Astrocyte (in vitro differentiated cells and primary cell): ENCODE results near the gene APOF. TPM values are rescaled to one million over a fixed set of nuclear protein-coding genes. Genes with fewer than 3 reads are reported as not detected.

Experiments
- DNase-seq: peaks from one replicate; pipeline ENCODE4 v3.0.0-alpha.2; 2010; ENCODE audit warnings: low read depth
- FAIRE-seq: peaks from 2 replicates; lab custom pipeline; 2011; peaks lifted over from hg19 to GRCh38; lab: Jason Lieb, UNC
- H2AFZ ChIP-seq: 2 replicates; pipeline ENCODE4 v1.6.0; 2012; ENCODE audit warnings: low read depth, low read length, inconsistent platforms
- H3K27ac ChIP-seq: 2 replicates; pipeline ENCODE4 v1.5.1; 2011; ENCODE audit warnings: low read depth, low read length, inconsistent platforms
- H3K27me3 ChIP-seq: 2 replicates; pipeline ENCODE4 v1.6.0; 2011; ENCODE audit warnings: low read length, inconsistent platforms; ENCODE audit not compliant: insufficient read depth
- H3K36me3 ChIP-seq: 2 replicates; pipeline ENCODE4 v1.5.1; 2011; ENCODE audit warnings: low read length, inconsistent platforms; ENCODE audit not compliant: insufficient read depth
- H3K4me1 ChIP-seq: 2 replicates; pipeline ENCODE4 v1.5.1; 2011; ENCODE audit warnings: low read length, inconsistent platforms; ENCODE audit not compliant: insufficient read depth
- H3K4me2 ChIP-seq: 2 replicates; pipeline ENCODE4 v1.6.0; 2012; ENCODE audit warnings: low read length, inconsistent platforms
- H3K4me3 ChIP-seq: 2 replicates; pipeline ENCODE4 v1.5.1; 2011; ENCODE audit warnings: low read depth, mild to moderate bottlenecking, low read length, inconsistent platforms; ENCODE audit not compliant: insufficient read depth
- H3K79me2 ChIP-seq: 2 replicates; pipeline ENCODE4 v1.6.0; 2012; ENCODE audit warnings: mild to moderate bottlenecking, low read length, inconsistent platforms; ENCODE audit not compliant: insufficient read depth
- H3K9ac ChIP-seq: 2 replicates; pipeline ENCODE4 v1.6.0; 2012; ENCODE audit warnings: mild to moderate bottlenecking, low read length, inconsistent platforms
- H3K9me3 ChIP-seq: 2 replicates; pipeline ENCODE4 v1.5.1; 2012; ENCODE audit warnings: low read depth, mild to moderate bottlenecking, low read length, inconsistent platforms; ENCODE audit not compliant: insufficient read depth
- H4K20me1 ChIP-seq: 2 replicates; pipeline ENCODE4 v1.6.0; 2012; ENCODE audit warnings: low read length, inconsistent platforms; ENCODE audit not compliant: insufficient read depth
- H3K27ac Mint-ChIP-seq: one replicate; pipeline ENCODE4 v1.8.0; 2021; ENCODE audit warnings: mild to moderate bottlenecking, mixed read lengths; ENCODE audit not compliant: unreplicated experiment
- H3K27me3 Mint-ChIP-seq: one replicate; pipeline ENCODE4 v1.8.0; 2021; ENCODE audit warnings: low read depth, mixed read lengths; ENCODE audit not compliant: unreplicated experiment
- H3K36me3 Mint-ChIP-seq: one replicate; pipeline ENCODE4 v1.8.0; 2021; ENCODE audit warnings: low read depth, mixed read lengths; ENCODE audit not compliant: unreplicated experiment
- H3K4me1 Mint-ChIP-seq: one replicate; pipeline ENCODE4 v1.8.0; 2021; ENCODE audit warnings: low read depth, mixed read lengths; ENCODE audit not compliant: unreplicated experiment
- H3K4me3 Mint-ChIP-seq: one replicate; pipeline ENCODE4 v1.8.0; 2021; ENCODE audit warnings: mild to moderate bottlenecking, moderate library complexity, mixed read lengths; ENCODE audit not compliant: unreplicated experiment
- H3K9me3 Mint-ChIP-seq: one replicate; pipeline ENCODE4 v1.8.0; 2021; ENCODE audit warnings: mild to moderate bottlenecking, mixed read lengths; ENCODE audit not compliant: unreplicated experiment
- CTCF ChIP-seq: IDR thresholded peaks from 2 replicates; pipeline ENCODE4 v1.5.1; 2011; ENCODE audit warnings: low read depth, mild to moderate bottlenecking, inconsistent platforms, low read length, moderate library complexity; ENCODE audit not compliant: insufficient read depth
- EZH2 ChIP-seq: IDR thresholded peaks from 2 replicates; pipeline ENCODE4 v1.6.1; 2012; ENCODE audit warnings: mild to moderate bottlenecking, low read length, inconsistent platforms; ENCODE audit not compliant: insufficient read depth
- total RNA-seq: library from RNA; stranded (reverse); gene quantifications from 2 replicates; pipeline ENCODE4 v1.2.1, GENCODE V29; 2021

The APOF gene
- total RNA-seq, 1 donor from 2014 or later = not detected

GRCh38 chr12:56385873-56386272, 23.2 kb upstream of the APOF start:
- Histone ChIP-seq H3K4me1 (no peaks in the 10 kb centered on the region), H3K9me3 (no peaks in the 10 kb centered on the region), H3K36me3 (no peaks in the 10 kb centered on the region), H2AFZ (no peak overlapping the region), H3K27me3 (peaks cover 2% of the 10 kb centered on the region), H3K4me3 (no peak overlapping the region), H4K20me1 (no peaks in the 10 kb centered on the region), H3K9ac (no peak overlapping the region), H3K79me2 (no peaks in the 10 kb centered on the region), H3K4me2 (no peak overlapping the region), H3K27ac (no peak overlapping the region)
- Mint-ChIP-seq H3K36me3 (no peaks in the 10 kb centered on the region), H3K4me1 (peaks cover 1% of the 10 kb centered on the region), H3K4me3 (no peak overlapping the region), H3K27me3 (peaks cover 21% of the 10 kb centered on the region), H3K9me3 (no peaks in the 10 kb centered on the region), H3K27ac (no peak overlapping the region)
- no peak for FAIRE-seq
- DNase-seq = no peak
- TF ChIP-seq CTCF = no peak
- TF ChIP-seq EZH2 = no peak

- no peaks in the 10 kb centered on the region for H3K36me3 Mint-ChIP-seq
- Histone ChIP-seq H3K27ac (no peak overlapping the region), H3K4me1 (no peaks in the 10 kb centered on the region), H3K36me3 (no peaks in the 10 kb centered on the region), H3K9ac (no peak overlapping the region), H3K4me3 (no peak overlapping the region), H3K79me2 (no peaks in the 10 kb centered on the region), H2AFZ (no peak overlapping the region), H3K9me3 (no peaks in the 10 kb centered on the region), H4K20me1 (no peaks in the 10 kb centered on the region), H3K4me2 (no peak overlapping the region), H3K27me3 (peaks cover 2% of the 10 kb centered on the region)
- no peaks in the 10 kb centered on the region for H3K9me3 Mint-ChIP-seq
- H3K4me1 Mint-ChIP-seq = peaks cover 1% of the 10 kb centered on the region
- peaks cover 17% of the 10 kb centered on the region for H3K27me3 Mint-ChIP-seq
- no peak for TF ChIP-seq EZH2
- no peak for TF ChIP-seq CTCF
- FAIRE-seq (no peak), DNase-seq (no peak)
- no peak overlapping the region for H3K4me3 Mint-ChIP-seq
- no peak overlapping the region for H3K27ac Mint-ChIP-seq
Measured at GRCh38 chr12:56382611-56383010, 20.0 kb upstream of the APOF start.

DNA sequence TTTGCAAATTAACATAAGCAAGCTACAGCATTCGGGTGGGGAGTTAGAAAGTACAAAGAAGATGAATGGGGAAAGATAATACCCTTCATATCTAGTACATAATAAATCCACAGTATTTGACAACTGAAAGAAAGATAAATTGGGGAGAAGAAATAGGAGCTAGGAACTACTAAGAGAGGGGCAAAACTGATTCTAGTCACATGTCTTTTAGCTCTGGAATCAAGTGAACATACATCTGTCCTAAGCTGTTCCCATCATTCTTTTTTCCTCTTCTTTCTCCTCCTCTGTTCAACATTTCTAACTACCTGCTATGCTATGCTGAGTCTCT, 15.3 kb upstream of the APOF start:
- H3K79me2 ChIP-seq = no peaks in the 10 kb centered on the region
- peaks cover 5% of the 10 kb centered on the region for H3K27me3 Mint-ChIP-seq
- no peak overlapping the region for H3K4me3 Mint-ChIP-seq
- no peaks in the 10 kb centered on the region for H3K4me1 Mint-ChIP-seq
- H3K27ac Mint-ChIP-seq = no peak overlapping the region
- H4K20me1 ChIP-seq = no peaks in the 10 kb centered on the region
- FAIRE-seq (no peak), DNase-seq (no peak)
- peaks cover 6% of the 10 kb centered on the region for H3K9me3 Mint-ChIP-seq
- no peaks in the 10 kb centered on the region for H3K4me1 ChIP-seq
- H3K9ac ChIP-seq = no peak overlapping the region
- H3K4me3 ChIP-seq = no peak overlapping the region
- no peaks in the 10 kb centered on the region for H3K36me3 Mint-ChIP-seq
- no peaks in the 10 kb centered on the region for H3K9me3 ChIP-seq
- no peaks in the 10 kb centered on the region for H3K36me3 ChIP-seq
- TF ChIP-seq EZH2 (no peak), CTCF (no peak)
- H2AFZ ChIP-seq = no peak overlapping the region
- H3K27ac ChIP-seq = no peak overlapping the region
- H3K4me2 ChIP-seq = no peak overlapping the region
- H3K27me3 ChIP-seq = peaks cover 2% of the 10 kb centered on the region
